ENCODE measurements around the gene DIP2A.

GRCh38 chr21:46491553-46491952 lies 32.9 kb downstream of the DIP2A start:
- no peak for TF ChIP-seq CTCF (optimal IDR thresholded peaks at IDR 0.05 in 1 of 3, IDR thresholded peaks at IDR 0.05 in 1 of 3, conservative IDR thresholded peaks at IDR 0.05 in 1 of 3; ENCODE audit: extremely low read depth in 1 of 3, insufficient read depth in 2 of 3, low read length in 3 of 3)
- TF ChIP-seq EZH2 (IDR thresholded peaks at IDR 0.05; ENCODE audit: low read length) = no peak

All from keratinocyte (primary cell).